Panc1 (cell line): ENCODE measurements around the gene AGAP1. TPM values are rescaled to one million over a fixed set of nuclear protein-coding genes. Genes with fewer than 3 reads are reported as not detected.

Experiments used
- ATAC-seq: fragments of 200-7000 bp; cut with Tn5 transposase; 2 replicates; pipeline ENCODE4 v1.9.1; 2020; ENCODE audit warnings: mild to moderate bottlenecking, moderate library complexity
- BruUV-seq: library from RNA; stranded (reverse); fragments of 400-500 nt; replicated peaks from 2 replicates; lab custom pipeline; 2021; lab: Mats Ljungman, UMichigan
- CTCF ChIA-PET: fragments of 300-600 bp; sonication (Branson Sonifier 250); formaldehyde crosslinking; loops from one replicate; lab custom pipeline; 2022; ENCODE audit warnings: antibody characterized with exemption; lab: Charles Lee
- POLR2A ChIA-PET: fragments of 300-600 bp; sonication (Branson Sonifier 250); formaldehyde crosslinking; loops from one replicate; lab custom pipeline; 2022; ENCODE audit warnings: antibody characterized with exemption; lab: Charles Lee
- DNase-seq: peaks from one replicate; pipeline ENCODE4 v3.0.0-alpha.2; 2010; ENCODE audit warnings: low read depth, low spot score
- H3K27ac ChIP-seq: 2 replicates; pipeline ENCODE4 v1.5.1; 2011; ENCODE audit warnings: mild to moderate bottlenecking, low read length, inconsistent platforms
- H3K27me3 ChIP-seq: fragments of 200-500 bp; sonication (Bioruptor generic); 2 replicates; pipeline ENCODE4 v1.6.0; 2014; ENCODE audit warnings: low read length, inconsistent platforms; ENCODE audit not compliant: control insufficient read depth, insufficient read depth
- H3K36me3 ChIP-seq: fragments of 200-500 bp; sonication (Bioruptor generic); 2 replicates; pipeline ENCODE4 v1.5.1; 2014; ENCODE audit warnings: inconsistent platforms, mild to moderate bottlenecking, low read length, moderate library complexity; ENCODE audit not compliant: control insufficient read depth, insufficient read depth
- H3K4me1 ChIP-seq: 2 replicates; pipeline ENCODE4 v1.5.1; 2011; ENCODE audit warnings: inconsistent platforms, mild to moderate bottlenecking, low read length, moderate library complexity; ENCODE audit not compliant: control insufficient read depth, insufficient read depth
- H3K4me3 ChIP-seq, 2 experiments: 2 replicates each; pipeline ENCODE4 v1.5.1; 2011 to 2012; ENCODE audit warnings: low read depth in 2 of 2, low read length in 2 of 2, mild to moderate bottlenecking in 2 of 2, inconsistent platforms in 1 of 2, moderate library complexity in 1 of 2
- H3K9me3 ChIP-seq: fragments of 200-500 bp; sonication (Bioruptor generic); 2 replicates; pipeline ENCODE4 v1.5.1; 2014; ENCODE audit warnings: low read depth, mild to moderate bottlenecking, inconsistent platforms, low read length, moderate library complexity; ENCODE audit not compliant: control insufficient read depth, insufficient read depth
- CTCF ChIP-seq: fragments of 450-650 bp; IDR thresholded peaks from 2 replicates; pipeline ENCODE4 v1.5.1; 2017; ENCODE audit warnings: mild to moderate bottlenecking
- POLR2AphosphoS5 ChIP-seq: IDR thresholded peaks from 2 replicates; pipeline ENCODE4 v1.6.1; 2012; ENCODE audit warnings: mild to moderate bottlenecking, low read depth, low read length, moderate library complexity
- REST ChIP-seq, 2 experiments: IDR thresholded peaks; 2 replicates each; pipeline ENCODE4 v1.6.1; 2011 to 2012; ENCODE audit warnings: low read depth in 2 of 2, control low read depth in 1 of 2, low read length in 1 of 2, mild to moderate bottlenecking in 1 of 2, moderate library complexity in 1 of 2; ENCODE audit not compliant: insufficient read depth in 1 of 2
- SIN3A ChIP-seq: IDR thresholded peaks from 2 replicates; pipeline ENCODE4 v1.6.1; 2012; ENCODE audit warnings: low read depth, mild to moderate bottlenecking, low read length, moderate library complexity, borderline replicate concordance; ENCODE audit not compliant: insufficient read depth
- TCF7L2 ChIP-seq: IDR thresholded peaks from 2 replicates; pipeline ENCODE4 v1.6.1; 2011; ENCODE audit warnings: mild to moderate bottlenecking, low read depth, low read length, inconsistent platforms
- in situ Hi-C: cut with HindIII; loops from 2 replicates; pipeline ENCODE4 v1.10.0; 2016; ENCODE audit warnings: low sequenced_read_pairs, low pct_unique_long_range_greater_than_20kb
- intact Hi-C: fragments of 100-400 bp; cut with micrococcal nuclease; formaldehyde crosslinking; loops from one replicate; pipeline ENCODE4 v1.10.0; 2022; ENCODE audit not compliant: unreplicated experiment
- total RNA-seq: library from RNA; stranded (reverse); gene quantifications from one replicate; pipeline ENCODE4 v1.2.1, GENCODE V29; 2021; ENCODE audit not compliant: unreplicated experiment

The AGAP1 gene
- total RNA-seq, 1 experiment from 2014 or later: 38.9 TPM

GRCh38 chr2:235996419-235996818, 502.6 kb downstream of the AGAP1 start:
- H3K9me3 ChIP-seq: no peaks in the 10 kb centered on the region
- TSS peak; percentile 43 for BruUV-seq
- ChIA-PET CTCF (no interaction called here), POLR2A (no interaction called here)
- intact Hi-C loops (no loop called here), in situ Hi-C loops (no loop called here)
- no peak for DNase-seq
- H3K4me1 ChIP-seq: no peaks in the 10 kb centered on the region
- H3K36me3 ChIP-seq: no peaks in the 10 kb centered on the region
- no peak overlapping the region for H3K27ac ChIP-seq
- TF ChIP-seq REST (IDR thresholded peaks at IDR 0.05; ENCODE audit: insufficient read depth in 1 of 2, low read depth in 2 of 2, low read length in 1 of 2) (no peak), POLR2AphosphoS5 (no peak), CTCF (no peak), TCF7L2 (no peak), SIN3A (no peak)
- no peaks in the 10 kb centered on the region for H3K27me3 ChIP-seq
- ATAC-seq: no peak
- H3K4me3 ChIP-seq: no peak overlapping the region

- intact Hi-C loops (no loop called here), in situ Hi-C loops (no loop called here)
- Histone ChIP-seq H3K27ac (no peak overlapping the region), H3K4me1 (no peaks in the 10 kb centered on the region), H3K9me3 (no peaks in the 10 kb centered on the region), H3K4me3 (no peak overlapping the region), H3K36me3 (no peaks in the 10 kb centered on the region), H3K27me3 (no peaks in the 10 kb centered on the region)
- DNase-seq: no peak
- ATAC-seq: no peak
- TF ChIP-seq POLR2AphosphoS5 (no peak), SIN3A (no peak), TCF7L2 (no peak), REST (IDR thresholded peaks at IDR 0.05; ENCODE audit: insufficient read depth in 1 of 2, low read depth in 2 of 2, low read length in 1 of 2) (no peak), CTCF (no peak)
- CTCF ChIA-PET: no interaction called here
- BruUV-seq: no TSS peak
- POLR2A ChIA-PET: no interaction called here
These were observed 505.2 kb downstream of the AGAP1 start for GRCh38 chr2:235999011-235999410.
